ENCODE results near the gene DIAPH3.

- TF ChIP-seq, protein P1, sequence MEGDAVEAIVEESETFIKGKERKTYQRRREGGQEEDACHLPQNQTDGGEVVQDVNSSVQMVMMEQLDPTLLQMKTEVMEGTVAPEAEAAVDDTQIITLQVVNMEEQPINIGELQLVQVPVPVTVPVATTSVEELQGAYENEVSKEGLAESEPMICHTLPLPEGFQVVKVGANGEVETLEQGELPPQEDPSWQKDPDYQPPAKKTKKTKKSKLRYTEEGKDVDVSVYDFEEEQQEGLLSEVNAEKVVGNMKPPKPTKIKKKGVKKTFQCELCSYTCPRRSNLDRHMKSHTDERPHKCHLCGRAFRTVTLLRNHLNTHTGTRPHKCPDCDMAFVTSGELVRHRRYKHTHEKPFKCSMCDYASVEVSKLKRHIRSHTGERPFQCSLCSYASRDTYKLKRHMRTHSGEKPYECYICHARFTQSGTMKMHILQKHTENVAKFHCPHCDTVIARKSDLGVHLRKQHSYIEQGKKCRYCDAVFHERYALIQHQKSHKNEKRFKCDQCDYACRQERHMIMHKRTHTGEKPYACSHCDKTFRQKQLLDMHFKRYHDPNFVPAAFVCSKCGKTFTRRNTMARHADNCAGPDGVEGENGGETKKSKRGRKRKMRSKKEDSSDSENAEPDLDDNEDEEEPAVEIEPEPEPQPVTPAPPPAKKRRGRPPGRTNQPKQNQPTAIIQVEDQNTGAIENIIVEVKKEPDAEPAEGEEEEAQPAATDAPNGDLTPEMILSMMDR (IDR thresholded peaks at IDR 0.05), result no peak
- TF ChIP-seq FOXJ3 (CRISPR knock-in tag; IDR thresholded peaks at IDR 0.05; ENCODE audit: borderline replicate concordance), result no peak
- TF ChIP-seq RELA (CRISPR knock-in tag; IDR thresholded peaks at IDR 0.05; ENCODE audit: borderline replicate concordance), result no peak
- TF ChIP-seq, protein P2, sequence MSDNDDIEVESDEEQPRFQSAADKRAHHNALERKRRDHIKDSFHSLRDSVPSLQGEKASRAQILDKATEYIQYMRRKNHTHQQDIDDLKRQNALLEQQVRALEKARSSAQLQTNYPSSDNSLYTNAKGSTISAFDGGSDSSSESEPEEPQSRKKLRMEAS (CRISPR knock-in tag; IDR thresholded peaks at IDR 0.05), result no peak
- no peak for TF ChIP-seq PREB (CRISPR knock-in tag; IDR thresholded peaks at IDR 0.05; ENCODE audit: borderline replicate concordance)
- TF ChIP-seq HMGXB4 (CRISPR knock-in tag; IDR thresholded peaks at IDR 0.05), result no peak
- TF ChIP-seq, protein P3, sequence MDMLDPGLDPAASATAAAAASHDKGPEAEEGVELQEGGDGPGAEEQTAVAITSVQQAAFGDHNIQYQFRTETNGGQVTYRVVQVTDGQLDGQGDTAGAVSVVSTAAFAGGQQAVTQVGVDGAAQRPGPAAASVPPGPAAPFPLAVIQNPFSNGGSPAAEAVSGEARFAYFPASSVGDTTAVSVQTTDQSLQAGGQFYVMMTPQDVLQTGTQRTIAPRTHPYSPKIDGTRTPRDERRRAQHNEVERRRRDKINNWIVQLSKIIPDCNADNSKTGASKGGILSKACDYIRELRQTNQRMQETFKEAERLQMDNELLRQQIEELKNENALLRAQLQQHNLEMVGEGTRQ (CRISPR knock-in tag; IDR thresholded peaks at IDR 0.05), result no peak
- no peak for TF ChIP-seq IRF2 (CRISPR knock-in tag; IDR thresholded peaks at IDR 0.05; ENCODE audit: borderline replicate concordance, low read depth)
- no peak for TF ChIP-seq KAT7 (CRISPR knock-in tag; IDR thresholded peaks at IDR 0.05; ENCODE audit: borderline replicate concordance)
- no peak for TF ChIP-seq E2F1 (CRISPR knock-in tag; IDR thresholded peaks at IDR 0.05)
- TF ChIP-seq, protein P4, sequence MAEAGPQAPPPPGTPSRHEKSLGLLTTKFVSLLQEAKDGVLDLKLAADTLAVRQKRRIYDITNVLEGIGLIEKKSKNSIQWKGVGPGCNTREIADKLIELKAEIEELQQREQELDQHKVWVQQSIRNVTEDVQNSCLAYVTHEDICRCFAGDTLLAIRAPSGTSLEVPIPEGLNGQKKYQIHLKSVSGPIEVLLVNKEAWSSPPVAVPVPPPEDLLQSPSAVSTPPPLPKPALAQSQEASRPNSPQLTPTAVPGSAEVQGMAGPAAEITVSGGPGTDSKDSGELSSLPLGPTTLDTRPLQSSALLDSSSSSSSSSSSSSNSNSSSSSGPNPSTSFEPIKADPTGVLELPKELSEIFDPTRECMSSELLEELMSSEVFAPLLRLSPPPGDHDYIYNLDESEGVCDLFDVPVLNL (CRISPR knock-in tag; IDR thresholded peaks at IDR 0.05; ENCODE audit: borderline replicate concordance, low read depth), result no peak
- TF ChIP-seq NR3C1 (CRISPR knock-in tag; conservative IDR thresholded peaks at IDR 0.05; ENCODE audit: low read depth), result no peak
- no peak for TF ChIP-seq AFF4 (CRISPR knock-in tag; IDR thresholded peaks at IDR 0.05; ENCODE audit: borderline replicate concordance)
- TF ChIP-seq FOXP4 (CRISPR knock-in tag; IDR thresholded peaks at IDR 0.05), result no peak
Measured at GRCh38 chr13:59742467-59742866, 421.3 kb downstream of the DIAPH3 start.

Measured in WTC11 (cell line).